HepG2 (cell line): ENCODE data around the gene CPA5. TPM values are rescaled to one million over a fixed set of nuclear protein-coding genes. Genes with fewer than 3 reads are reported as not detected.

Source experiments
- ATAC-seq: fragments of 200-7000 bp; cut with Tn5 transposase; 3 replicates; pipeline ENCODE4 v1.9.1; 2020; ENCODE audit warnings: mild to moderate bottlenecking, moderate library complexity
- BruUV-seq: library from RNA; stranded (reverse); fragments of 400-500 nt; replicated peaks from 2 replicates; lab custom pipeline; 2021; lab: Mats Ljungman, UMichigan
- CTCF ChIA-PET: fragments of 300-600 bp; formaldehyde crosslinking; extraction: SDS; loops from one replicate; lab custom pipeline; 2021; ENCODE audit warnings: low total read pairs, inconsistent platforms, low intra/inter-chr PET ratio; lab: Yijun Ruan, JAX
- POLR2A ChIA-PET: fragments of 350-600 bp; sonication (Branson Sonifier 250); formaldehyde crosslinking; loops from one replicate; lab custom pipeline; 2020; ENCODE audit warnings: antibody characterized with exemption, inconsistent platforms; lab: Yijun Ruan, JAX
- DNase-seq: peaks from one replicate; pipeline ENCODE4 v3.0.0-alpha.2; 2015; ENCODE audit warnings: low spot score
- FAIRE-seq: peaks from 3 replicates; lab custom pipeline; 2011; peaks lifted over from hg19 to GRCh38; lab: Jason Lieb, UNC
- H2AFZ ChIP-seq: one replicate; pipeline ENCODE4 v1.6.1; 2011; ENCODE audit warnings: low read length, inconsistent platforms
- H3K27ac ChIP-seq: fragments of 300-600 bp; 3 replicates; pipeline ENCODE4 v1.8.0; 2011; ENCODE audit warnings: mixed run types, mild to moderate bottlenecking, mixed read lengths, low read length, inconsistent platforms; ENCODE audit not compliant: insufficient read depth; ENCODE audit errors: extremely low read length
- H3K27me3 ChIP-seq, 2 experiments: fragments of 200-600 bp in 1 of 2; 2 replicates in 1 of 2; 3 replicates in 1 of 2; pipeline versions ENCODE4 v1.6.0 to v1.8.0; 2011; ENCODE audit warnings: low read length in 2 of 2, mild to moderate bottlenecking in 2 of 2, moderate library complexity in 2 of 2, inconsistent platforms in 1 of 2; ENCODE audit not compliant: insufficient read depth in 2 of 2, control insufficient read depth in 1 of 2
- H3K36me3 ChIP-seq, 2 experiments: fragments of 200-600 bp in 1 of 2; replicated peaks in 1 of 2; 2 replicates in 1 of 2; 3 replicates in 1 of 2; pipeline versions ENCODE4 v1.5.1 to v1.8.0; 2011; ENCODE audit warnings: low read length in 2 of 2, inconsistent platforms in 1 of 2; ENCODE audit not compliant: insufficient read depth in 2 of 2, control insufficient read depth in 1 of 2
- H3K4me1 ChIP-seq: 2 replicates; pipeline ENCODE4 v1.5.1; 2012; ENCODE audit warnings: low read length, inconsistent platforms; ENCODE audit not compliant: insufficient read depth
- H3K4me2 ChIP-seq: 2 replicates; pipeline ENCODE4 v1.6.0; 2011; ENCODE audit warnings: low read depth, low read length, inconsistent platforms
- H3K4me3 ChIP-seq, 3 experiments: fragments of 200-600 bp in 1 of 3; sonication (generic), shearing (Covaris generic) in 1 of 3; replicated peaks in 1 of 3; 2 replicates each; pipeline ENCODE4 v1.5.1; 2011 to 2016; ENCODE audit warnings: low read length in 3 of 3, inconsistent platforms in 2 of 3, low read depth in 2 of 3, mild to moderate bottlenecking in 2 of 3, control low read depth in 1 of 3, mixed read lengths in 1 of 3; ENCODE audit not compliant: insufficient read depth in 1 of 3
- H3K79me2 ChIP-seq: one replicate; pipeline ENCODE4 v1.6.1; 2011; ENCODE audit warnings: low read length, inconsistent platforms; ENCODE audit not compliant: insufficient read depth
- H3K9ac ChIP-seq: 2 replicates; pipeline ENCODE4 v1.6.0; 2011; ENCODE audit warnings: mild to moderate bottlenecking, low read depth, low read length, inconsistent platforms; ENCODE audit not compliant: insufficient read depth
- H3K9me3 ChIP-seq: 2 replicates; pipeline ENCODE4 v1.5.1; 2012; ENCODE audit warnings: mild to moderate bottlenecking, low read length
- H4K20me1 ChIP-seq: 2 replicates; pipeline ENCODE4 v1.6.0; 2011; ENCODE audit warnings: inconsistent platforms, mild to moderate bottlenecking, low read length, moderate library complexity; ENCODE audit not compliant: insufficient read depth
- AGO2 ChIP-seq: fragments of 200-400 bp; formaldehyde crosslinking; optimal IDR thresholded peaks from 2 replicates; pipeline ENCODE3; 2017; ENCODE audit warnings: mild to moderate bottlenecking, low read depth, low read length, moderate library complexity
- BHLHE40 ChIP-seq: IDR thresholded peaks from 2 replicates; pipeline ENCODE4 v1.6.1; 2011; ENCODE audit warnings: low read length, improper control_type of control experiment
- ERF ChIP-seq: IDR thresholded peaks from 2 replicates; pipeline ENCODE4 v1.6.1; 2018; ENCODE audit warnings: missing biosample characterization, missing genetic modification reagents
- IRF9 ChIP-seq: sonication (generic); formaldehyde crosslinking; IDR thresholded peaks from 2 replicates; pipeline ENCODE4 v1.8.0; 2022; ENCODE audit warnings: missing genetic modification reagents, mild to moderate bottlenecking, borderline replicate concordance
- KAT8 ChIP-seq: IDR thresholded peaks from 2 replicates; pipeline ENCODE4 v1.6.1; 2016; ENCODE audit warnings: missing genetic modification reagents, missing compliant biosample characterization
- MED1 ChIP-seq: sonication (generic); formaldehyde crosslinking; IDR thresholded peaks from 2 replicates; pipeline ENCODE4 v1.4.0; 2020; ENCODE audit warnings: missing genetic modification reagents
- PAF1 ChIP-seq: IDR thresholded peaks from 2 replicates; pipeline ENCODE4 v1.6.1; 2016; ENCODE audit warnings: missing genetic modification reagents, missing compliant biosample characterization
- STAT5B ChIP-seq: sonication (generic); formaldehyde crosslinking; IDR thresholded peaks from 2 replicates; pipeline ENCODE4 v1.4.0; 2020; ENCODE audit warnings: missing genetic modification reagents
- ZBTB3 ChIP-seq: sonication (generic); formaldehyde crosslinking; IDR thresholded peaks from 2 replicates; pipeline ENCODE4 v1.4.0; 2020; ENCODE audit warnings: low read depth, mild to moderate bottlenecking, moderate library complexity, missing genetic modification reagents, borderline replicate concordance
- ZFP36L1 ChIP-seq: sonication (generic); formaldehyde crosslinking; IDR thresholded peaks from 2 replicates; pipeline ENCODE4 v1.8.0; 2022; ENCODE audit warnings: mild to moderate bottlenecking, missing genetic modification reagents, moderate library complexity
- ZNF333 ChIP-seq: sonication (generic); formaldehyde crosslinking; IDR thresholded peaks from 2 replicates; pipeline ENCODE4 v1.4.0; 2020; ENCODE audit warnings: mild to moderate bottlenecking, missing genetic modification reagents, borderline replicate concordance
- ZNF512 ChIP-seq: sonication (generic); formaldehyde crosslinking; IDR thresholded peaks from 2 replicates; pipeline ENCODE4 v1.4.0; 2020; ENCODE audit warnings: mild to moderate bottlenecking, missing genetic modification reagents
- ZNF598 ChIP-seq: sonication (generic); formaldehyde crosslinking; IDR thresholded peaks from 2 replicates; pipeline ENCODE4 v1.5.1; 2020; ENCODE audit warnings: mild to moderate bottlenecking, missing genetic modification reagents, borderline replicate concordance
- ZNF709 ChIP-seq: sonication (generic); formaldehyde crosslinking; IDR thresholded peaks from 2 replicates; pipeline ENCODE4 v1.5.0; 2020; ENCODE audit warnings: mild to moderate bottlenecking, missing genetic modification reagents
- ZNF749 ChIP-seq: sonication (generic); formaldehyde crosslinking; IDR thresholded peaks from 2 replicates; pipeline ENCODE4 v1.8.0; 2022; ENCODE audit warnings: mild to moderate bottlenecking, missing genetic modification reagents, moderate library complexity, borderline replicate concordance
- WGBS: methylation state at CpG from one replicate; pipeline ENCODE4 v1.1.6; 2017; ENCODE audit warnings: low lambda C conversion rate; 5-methylcytosine and 5-hydroxymethylcytosine counted together
- in situ Hi-C: cut with HindIII; loops from 2 replicates; pipeline ENCODE4 v1.10.0; 2017; ENCODE audit warnings: low pct_unique_long_range_greater_than_20kb; ENCODE audit not compliant: extremely low pct_ligation_motif_present
- intact Hi-C: fragments of 100-400 bp; cut with micrococcal nuclease; formaldehyde crosslinking; loops from one replicate; pipeline ENCODE4 v1.10.0; 2022; ENCODE audit not compliant: unreplicated experiment
- polyA plus RNA-seq, 8 experiments: library from polyadenylated mRNA; depleted of rRNA in 3 of 8; stranded (reverse) in 7 of 8; unstranded in 1 of 8; fragments of >200 nt; fragmentation: Illumina TruSeq in 4 of 8; extraction: Trizol in 4 of 8; gene quantifications; 2 replicates each; pipeline versions ENCODE4 v1.2.1 to v1.2.3, GENCODE V29; 2011 to 2016; ENCODE audit warnings: low read depth in 4 of 8, missing spikeins in 1 of 8, mixed read lengths in 1 of 8; ENCODE audit not compliant: insufficient read depth in 1 of 8
- total RNA-seq, 5 experiments: library from RNA; depleted of rRNA; stranded (reverse); fragments of >200 nt; fragmentation: Illumina TruSeq; extraction: Trizol; gene quantifications; 2 replicates each; pipeline ENCODE4 v1.2.3, GENCODE V29; 2016; ENCODE audit warnings: low read depth in 1 of 5
- TF ChIP-seq, protein P1 (sequence below): sonication (generic); formaldehyde crosslinking; conservative IDR thresholded peaks from 2 replicates; pipeline ENCODE4 v1.8.1; 2023; ENCODE audit warnings: missing genetic modification reagents
- TF ChIP-seq, protein P2 (sequence below): sonication (generic); formaldehyde crosslinking; IDR thresholded peaks from 2 replicates; pipeline ENCODE4 v1.8.0; 2022; ENCODE audit warnings: low read depth, missing genetic modification reagents
- TF ChIP-seq, protein P3 (sequence below): sonication (generic); formaldehyde crosslinking; IDR thresholded peaks from 2 replicates; pipeline ENCODE4 v1.4.0; 2020; ENCODE audit warnings: missing genetic modification reagents, borderline replicate concordance

Gene CPA5
- total and polyA plus RNA-seq, 2 of the 13 experiments (the other 11 are each of a cell fraction or from before 2014, with no cell fraction given), result 0.48 TPM; not detected in 1

GRCh38 chr7:130338233-130338632 is 6.4 kb upstream of the CPA5 start:
- ATAC-seq (no peak), FAIRE-seq (no peak), DNase-seq (no peak)
- H3K4me1 ChIP-seq, result no peaks in the 10 kb centered on the region
- no peak overlapping the region for H3K4me3 ChIP-seq
- H3K9ac ChIP-seq, result no peak overlapping the region
- intact Hi-C loops (no loop called here), in situ Hi-C loops (no loop called here)
- POLR2A ChIA-PET, result no interaction called here
- H4K20me1 ChIP-seq, result no peaks in the 10 kb centered on the region
- no peak overlapping the region for H2AFZ ChIP-seq
- 62% methylated on average over 3 of the region's 3 CpGs for WGBS
- H3K79me2 ChIP-seq, result no peaks in the 10 kb centered on the region
- H3K36me3 ChIP-seq, result no peaks in the 10 kb centered on the region
- CTCF ChIA-PET, result no interaction called here
- no peaks in the 10 kb centered on the region; a peak in 1 of 5 replicates for H3K27me3 ChIP-seq
- no peak overlapping the region for H3K4me2 ChIP-seq
- no peak overlapping the region for H3K27ac ChIP-seq
- BruUV-seq, result no TSS peak
- H3K9me3 ChIP-seq, result no peaks in the 10 kb centered on the region
- TF ChIP-seq, protein P1, sequence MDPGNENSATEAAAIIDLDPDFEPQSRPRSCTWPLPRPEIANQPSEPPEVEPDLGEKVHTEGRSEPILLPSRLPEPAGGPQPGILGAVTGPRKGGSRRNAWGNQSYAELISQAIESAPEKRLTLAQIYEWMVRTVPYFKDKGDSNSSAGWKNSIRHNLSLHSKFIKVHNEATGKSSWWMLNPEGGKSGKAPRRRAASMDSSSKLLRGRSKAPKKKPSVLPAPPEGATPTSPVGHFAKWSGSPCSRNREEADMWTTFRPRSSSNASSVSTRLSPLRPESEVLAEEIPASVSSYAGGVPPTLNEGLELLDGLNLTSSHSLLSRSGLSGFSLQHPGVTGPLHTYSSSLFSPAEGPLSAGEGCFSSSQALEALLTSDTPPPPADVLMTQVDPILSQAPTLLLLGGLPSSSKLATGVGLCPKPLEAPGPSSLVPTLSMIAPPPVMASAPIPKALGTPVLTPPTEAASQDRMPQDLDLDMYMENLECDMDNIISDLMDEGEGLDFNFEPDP (CRISPR knock-in tag), result no peak
- TF ChIP-seq PAF1 (CRISPR knock-in tag), result no peak
- TF ChIP-seq ZNF749, result no peak
- TF ChIP-seq, protein P2, sequence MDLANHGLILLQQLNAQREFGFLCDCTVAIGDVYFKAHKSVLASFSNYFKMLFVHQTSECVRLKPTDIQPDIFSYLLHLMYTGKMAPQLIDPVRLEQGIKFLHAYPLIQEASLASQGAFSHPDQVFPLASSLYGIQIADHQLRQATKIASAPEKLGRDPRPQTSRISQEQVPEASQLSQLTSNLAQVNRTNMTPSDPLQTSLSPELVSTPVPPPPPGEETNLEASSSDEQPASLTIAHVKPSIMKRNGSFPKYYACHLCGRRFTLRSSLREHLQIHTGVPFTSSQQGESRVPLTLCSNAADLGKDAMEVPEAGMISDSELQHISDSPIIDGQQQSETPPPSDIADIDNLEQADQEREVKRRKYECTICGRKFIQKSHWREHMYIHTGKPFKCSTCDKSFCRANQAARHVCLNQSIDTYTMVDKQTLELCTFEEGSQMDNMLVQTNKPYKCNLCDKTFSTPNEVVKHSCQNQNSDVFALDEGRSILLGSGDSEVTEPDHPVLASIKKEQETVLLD (CRISPR knock-in tag), result no peak
- TF ChIP-seq STAT5B, result no peak
- no peak for TF ChIP-seq MED1 (CRISPR knock-in tag)
- no peak for TF ChIP-seq KAT8
- TF ChIP-seq AGO2, result no peak
- TF ChIP-seq BHLHE40, result no peak
- TF ChIP-seq IRF9 (CRISPR knock-in tag), result no peak
- no peak for TF ChIP-seq ZNF709
- TF ChIP-seq ZBTB3 (CRISPR knock-in tag), result no peak
- TF ChIP-seq ERF (CRISPR knock-in tag), result no peak
- no peak for TF ChIP-seq ZNF333 (CRISPR knock-in tag)
- TF ChIP-seq ZNF598 (CRISPR knock-in tag), result no peak
- no peak for TF ChIP-seq ZNF512 (CRISPR knock-in tag)
- no peak for TF ChIP-seq ZFP36L1 (CRISPR knock-in tag)
- TF ChIP-seq, protein P3, sequence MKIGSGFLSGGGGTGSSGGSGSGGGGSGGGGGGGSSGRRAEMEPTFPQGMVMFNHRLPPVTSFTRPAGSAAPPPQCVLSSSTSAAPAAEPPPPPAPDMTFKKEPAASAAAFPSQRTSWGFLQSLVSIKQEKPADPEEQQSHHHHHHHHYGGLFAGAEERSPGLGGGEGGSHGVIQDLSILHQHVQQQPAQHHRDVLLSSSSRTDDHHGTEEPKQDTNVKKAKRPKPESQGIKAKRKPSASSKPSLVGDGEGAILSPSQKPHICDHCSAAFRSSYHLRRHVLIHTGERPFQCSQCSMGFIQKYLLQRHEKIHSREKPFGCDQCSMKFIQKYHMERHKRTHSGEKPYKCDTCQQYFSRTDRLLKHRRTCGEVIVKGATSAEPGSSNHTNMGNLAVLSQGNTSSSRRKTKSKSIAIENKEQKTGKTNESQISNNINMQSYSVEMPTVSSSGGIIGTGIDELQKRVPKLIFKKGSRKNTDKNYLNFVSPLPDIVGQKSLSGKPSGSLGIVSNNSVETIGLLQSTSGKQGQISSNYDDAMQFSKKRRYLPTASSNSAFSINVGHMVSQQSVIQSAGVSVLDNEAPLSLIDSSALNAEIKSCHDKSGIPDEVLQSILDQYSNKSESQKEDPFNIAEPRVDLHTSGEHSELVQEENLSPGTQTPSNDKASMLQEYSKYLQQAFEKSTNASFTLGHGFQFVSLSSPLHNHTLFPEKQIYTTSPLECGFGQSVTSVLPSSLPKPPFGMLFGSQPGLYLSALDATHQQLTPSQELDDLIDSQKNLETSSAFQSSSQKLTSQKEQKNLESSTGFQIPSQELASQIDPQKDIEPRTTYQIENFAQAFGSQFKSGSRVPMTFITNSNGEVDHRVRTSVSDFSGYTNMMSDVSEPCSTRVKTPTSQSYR (CRISPR knock-in tag), result no peak
